CD4-positive, alpha-beta T cell treated with Interleukin-17A for 1 hour (primary cell): ENCODE measurements around the gene MTHFD1L.
"Not testable (repeated sequence)": the region's sequence is repeated elsewhere in the genome, so short reads cannot be mapped to it uniquely, and the experiment has no call there.

ENCODE experiments used
- DNase-seq: peaks from one replicate; pipeline ENCODE4 v3.0.0-alpha.2; 2020

MTHFD1L gene

GRCh38 chr6:150865406-150866146, at the start of gene MTHFD1L:
TSS of gene MTHFD1L (plus strand) at chr6:150865702. CDS start at chr6:150865823, 121 bp downstream.
- peak; percentile 72 for DNase-seq

GRCh38 chr6:150816554-150816953, 48.9 kb upstream of the MTHFD1L start:
- not testable (repeated sequence) for DNase-seq

- DNase-seq: no peak
These were observed 42.6 kb upstream of the MTHFD1L start for GRCh38 chr6:150822932-150823331.

- no peak for DNase-seq
These were observed 38.7 kb upstream of the MTHFD1L start for GRCh38 chr6:150826788-150827187.

DNA sequence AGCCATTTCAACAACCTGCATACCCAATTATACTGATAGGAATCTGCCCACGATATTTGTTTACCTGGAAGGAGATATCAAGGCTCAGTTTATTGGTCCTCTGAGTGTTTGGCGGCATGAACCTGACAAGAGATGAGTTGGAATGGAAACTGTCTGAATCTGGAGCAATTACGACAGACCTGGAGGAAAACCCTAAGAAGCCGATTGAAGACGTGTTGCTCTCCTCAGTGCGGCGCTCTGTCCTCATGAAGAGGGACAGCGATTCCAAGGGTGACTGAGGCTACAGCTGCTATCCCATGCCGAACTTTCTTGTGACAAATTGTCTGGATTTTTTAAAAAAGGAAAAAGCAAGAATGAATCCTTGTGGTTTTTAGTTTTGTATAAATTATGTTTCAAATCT, 37.4 kb upstream of the MTHFD1L start:
- not testable (repeated sequence) for DNase-seq

DNA sequence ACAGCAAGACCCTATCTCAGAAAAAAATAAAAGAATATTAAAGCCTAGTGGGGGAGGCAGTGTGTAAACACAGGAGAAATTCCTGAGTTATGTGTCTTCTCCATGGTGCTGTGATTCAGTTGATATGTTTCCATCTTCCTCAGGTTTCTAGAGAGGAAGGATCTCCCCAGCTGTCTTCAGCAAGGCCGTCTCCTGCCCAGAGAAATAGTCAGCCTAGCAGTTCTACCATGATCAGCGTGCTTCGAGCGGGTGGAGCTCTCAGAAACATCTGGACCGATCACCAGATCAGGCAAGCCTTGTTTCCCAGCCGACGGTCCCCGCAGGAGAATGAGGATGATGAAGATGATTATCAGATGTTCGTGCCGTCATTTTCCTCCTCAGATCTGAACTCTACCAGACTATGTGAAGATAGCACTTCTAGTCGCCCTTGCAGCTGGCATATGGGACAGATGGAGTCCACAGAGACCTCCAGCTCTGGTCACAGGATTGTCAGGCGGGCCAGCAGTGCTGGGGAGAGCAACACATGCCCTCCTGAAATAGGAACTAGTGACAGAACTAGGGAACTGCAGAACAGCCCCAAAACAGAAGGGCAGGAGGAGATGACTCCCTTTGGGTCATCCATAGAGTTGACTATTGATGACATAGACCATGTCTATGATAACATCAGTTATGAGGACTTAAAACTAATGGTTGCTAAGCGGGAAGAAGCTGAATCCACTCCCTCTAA, 34.9 kb upstream of the MTHFD1L start:
- DNase-seq: no peak

DNA sequence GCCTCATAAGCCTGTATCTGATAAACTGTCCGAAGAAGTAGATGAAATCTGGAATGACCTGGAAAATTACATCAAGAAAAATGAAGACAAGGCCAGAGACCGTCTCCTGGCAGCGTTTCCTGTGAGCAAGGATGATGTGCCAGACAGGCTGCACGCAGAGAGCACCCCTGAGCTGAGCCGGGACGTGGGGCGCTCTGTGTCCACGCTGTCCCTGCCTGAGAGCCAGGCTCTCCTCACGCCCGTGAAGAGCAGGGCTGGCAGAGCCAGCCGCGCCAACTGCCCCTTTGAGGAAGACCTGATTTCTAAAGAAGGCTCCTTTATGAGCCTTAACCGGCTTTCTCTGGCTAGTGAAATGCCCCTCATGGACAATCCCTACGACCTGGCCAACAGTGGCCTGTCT, 33.9 kb upstream of the MTHFD1L start:
- no peak for DNase-seq

DNA sequence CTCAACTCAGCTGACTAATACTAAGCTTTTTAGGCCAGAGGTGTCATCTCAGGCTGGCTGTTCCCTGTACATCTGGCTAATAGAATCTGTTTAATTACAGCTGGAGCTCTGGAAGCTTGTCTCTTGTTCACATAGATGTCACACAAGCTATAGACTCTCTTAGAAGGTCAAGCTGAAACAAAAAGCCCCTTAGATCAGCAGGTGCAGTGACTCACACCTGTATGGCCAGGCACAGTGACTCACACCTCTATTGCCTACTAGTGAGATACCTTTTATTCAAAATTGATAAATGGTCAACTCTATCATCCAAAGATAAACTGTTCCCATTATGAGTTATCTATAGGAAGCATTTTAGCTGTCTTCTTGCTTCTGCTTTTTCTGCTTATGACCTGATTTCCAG, 29.9 kb upstream of the MTHFD1L start:
- no peak for DNase-seq

DNA sequence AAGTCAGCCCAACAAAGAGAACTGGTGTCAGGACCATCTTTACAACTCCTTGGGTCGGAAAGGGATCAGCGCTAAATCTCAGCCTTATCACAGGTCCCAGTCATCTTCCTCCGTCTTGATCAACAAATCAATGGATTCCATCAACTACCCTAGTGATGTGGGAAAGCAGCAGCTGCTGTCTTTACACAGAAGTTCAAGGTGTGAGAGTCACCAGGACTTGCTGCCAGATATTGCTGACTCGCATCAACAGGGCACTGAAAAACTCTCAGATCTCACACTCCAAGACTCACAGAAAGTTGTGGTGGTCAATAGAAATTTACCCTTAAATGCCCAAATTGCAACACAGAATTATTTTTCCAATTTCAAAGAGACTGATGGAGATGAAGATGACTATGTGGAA, 25.3 kb upstream of the MTHFD1L start:
- DNase-seq: no peak

DNA sequence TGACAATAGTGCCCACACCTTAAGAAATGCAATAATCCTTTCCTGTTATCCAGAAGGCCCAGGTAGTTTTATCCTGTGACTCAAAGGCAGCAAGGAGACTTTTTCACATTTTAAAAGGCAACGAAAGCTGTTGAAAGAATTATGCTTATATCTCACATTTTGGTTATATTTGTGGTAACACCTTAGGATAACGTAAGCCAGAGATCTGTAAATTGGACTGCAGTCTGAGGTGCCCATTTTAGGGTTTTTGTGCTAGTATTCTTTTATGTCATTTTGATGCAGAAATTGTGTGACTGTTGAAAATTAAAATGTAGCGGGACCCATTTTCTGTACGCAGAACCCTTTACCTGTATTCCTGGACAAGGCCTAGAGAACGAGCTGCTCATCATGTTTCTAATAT, 24.3 kb upstream of the MTHFD1L start:
- DNase-seq: no peak

DNA sequence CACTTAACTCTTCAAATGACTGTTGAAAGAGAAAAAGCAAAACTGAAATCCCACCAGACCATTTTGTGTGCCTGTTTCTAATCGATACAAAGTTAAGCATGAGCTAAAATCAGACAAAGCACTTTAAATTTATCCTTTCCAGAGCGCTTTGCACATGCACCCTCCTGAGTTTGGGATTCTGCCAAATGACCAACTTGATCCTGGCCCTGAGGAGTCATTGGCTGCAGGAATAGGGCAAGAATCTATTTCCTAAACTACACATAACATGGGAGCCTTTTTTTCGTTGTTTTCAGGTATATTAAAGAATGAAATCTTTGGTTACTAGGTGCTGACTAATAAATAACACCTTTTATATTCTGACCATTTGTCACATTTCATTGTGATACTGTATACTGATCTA, 23.8 kb upstream of the MTHFD1L start:
- DNase-seq: no peak

- DNase-seq: no peak
These were observed 21.1 kb upstream of the MTHFD1L start for GRCh38 chr6:150844371-150844770.

- DNase-seq: no peak
These were observed 18.9 kb upstream of the MTHFD1L start for GRCh38 chr6:150846641-150847040.

DNA sequence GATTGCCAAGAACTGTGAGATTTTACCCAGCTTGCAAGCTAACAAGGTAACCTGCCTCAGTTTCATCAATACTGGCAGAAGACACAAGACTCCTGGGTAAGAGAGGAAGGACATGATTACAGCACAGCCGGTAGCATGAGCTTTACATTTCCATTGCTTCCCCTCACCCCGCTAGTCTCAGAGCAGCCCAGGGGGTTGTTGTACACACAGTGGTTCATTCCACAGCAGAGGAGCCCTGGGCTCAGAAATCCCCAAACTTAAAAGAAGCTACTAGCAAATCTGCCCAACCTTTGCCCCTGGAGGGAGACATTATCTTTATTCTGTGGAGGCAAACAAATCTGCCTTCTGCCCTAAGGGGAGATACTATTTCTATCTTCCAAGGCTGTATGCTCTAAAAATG, 17.1 kb upstream of the MTHFD1L start:
- no peak for DNase-seq

- DNase-seq: not testable (repeated sequence)
These were observed 11.1 kb upstream of the MTHFD1L start for GRCh38 chr6:150854392-150854791.

DNA sequence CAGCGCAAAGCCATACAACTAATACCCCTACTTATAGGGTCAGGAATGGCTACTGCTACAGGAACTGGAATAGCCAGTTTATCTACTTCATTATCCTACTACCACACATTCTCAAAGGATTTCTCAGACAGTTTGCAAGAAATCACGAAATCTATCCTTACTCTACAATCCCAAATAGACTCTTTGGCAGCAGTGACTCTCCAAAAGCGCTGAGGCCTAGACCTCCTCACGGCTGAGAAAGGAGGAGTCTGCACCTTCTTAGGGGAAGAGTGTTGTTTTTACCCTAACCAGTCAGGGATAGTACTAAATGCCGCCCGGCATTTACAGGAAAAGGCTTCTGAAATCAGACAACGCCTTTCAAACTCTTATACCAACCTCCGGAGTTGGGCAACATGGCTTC, 10.3 kb upstream of the MTHFD1L start:
- DNase-seq: not testable (repeated sequence)

GRCh38 chr6:150857062-150857944, 8.2 kb upstream of the MTHFD1L start:
- no peak for DNase-seq

- no peak for DNase-seq
These were observed 7.6 kb upstream of the MTHFD1L start for GRCh38 chr6:150857945-150858308.

- DNase-seq: not testable (repeated sequence)
These were observed 3.9 kb upstream of the MTHFD1L start for GRCh38 chr6:150861448-150862168.

- DNase-seq: no peak
These were observed 2.1 kb upstream of the MTHFD1L start for GRCh38 chr6:150863213-150863928.

DNA sequence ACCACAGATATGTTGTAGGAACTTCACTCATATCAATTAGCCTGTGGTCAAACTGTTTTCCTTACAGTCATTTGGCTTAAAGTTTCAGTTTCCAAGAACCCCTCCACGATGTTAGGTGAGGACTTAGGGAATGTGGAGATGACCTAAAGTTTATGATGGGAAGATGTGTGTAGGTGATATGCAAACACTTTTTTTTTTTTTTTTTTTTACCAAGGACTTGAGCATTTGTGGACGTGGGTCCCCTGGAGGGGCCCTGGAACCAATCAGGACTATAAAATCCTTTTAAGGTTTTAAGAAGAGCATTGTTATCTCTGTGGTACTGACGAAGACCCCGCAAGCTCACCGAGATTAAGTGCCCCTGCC, 478 bp upstream of the MTHFD1L start:
- no peak for DNase-seq
